ENCODE measurements around the gene DIAPH3.
A peak's percentile ranks its signal among the peaks of the same experiment; 100 is the strongest.

Gene DIAPH3

GRCh38 chr13:60164234-60164889, 634 bp upstream of the DIAPH3 start:
- Histone ChIP-seq H3K9me3 (ENCODE audit: insufficient read depth, low read depth, low read length) (peaks cover 8% of the 10 kb centered on the region; the same call in 1 of the 2 replicates), H2AFZ (ENCODE audit: low read length) (peak overlapping the region; percentile 95), H3K9me2 (replicated peaks; ENCODE audit: low read depth, low read length) (no peaks in the 10 kb centered on the region), H3K79me2 (ENCODE audit: insufficient read depth, low read length) (peaks cover 51% of the 10 kb centered on the region), H3K9ac (ENCODE audit: low read depth, low read length, poor library complexity, severe bottlenecking) (peak overlapping the region; percentile 90), H3K4me3 (ENCODE audit: low read length, poor library complexity, severe bottlenecking) (peak overlapping the region; percentile 82), H3K4me1 (ENCODE audit: insufficient read depth, low read length, poor library complexity, severe bottlenecking) (peaks cover 34% of the 10 kb centered on the region), H4K20me1 (ENCODE audit: insufficient read depth, low read length, poor library complexity, severe bottlenecking) (no peaks in the 10 kb centered on the region), H3F3A (ENCODE audit: low read depth) (no peaks in the 10 kb centered on the region), H3K4me2 (ENCODE audit: low read depth, low read length, poor library complexity, severe bottlenecking) (peak overlapping the region; percentile 87), H3K27me3 (ENCODE audit: insufficient read depth, low read length, poor library complexity, severe bottlenecking) (no peaks in the 10 kb centered on the region), H3K36me3 (ENCODE audit: insufficient read depth, low read length) (no peaks in the 10 kb centered on the region)
- TF ChIP-seq EZH2phosphoT487 (IDR thresholded peaks at IDR 0.05; ENCODE audit: borderline replicate concordance) (no peak), CTCF (conservative IDR thresholded peaks at IDR 0.05; ENCODE audit: low read length) (no peak)

- Histone ChIP-seq H3K9me2 (replicated peaks; ENCODE audit: low read depth, low read length) (no peaks in the 10 kb centered on the region), H3K4me1 (ENCODE audit: insufficient read depth, low read length, poor library complexity, severe bottlenecking) (peaks cover 41% of the 10 kb centered on the region), H3K4me3 (ENCODE audit: low read length, poor library complexity, severe bottlenecking) (peak overlapping the region; percentile 82), H3K27me3 (ENCODE audit: insufficient read depth, low read length, poor library complexity, severe bottlenecking) (no peaks in the 10 kb centered on the region), H3K36me3 (ENCODE audit: insufficient read depth, low read length) (peaks cover 4% of the 10 kb centered on the region; the same call in 1 of the 2 replicates), H3K9ac (ENCODE audit: low read depth, low read length, poor library complexity, severe bottlenecking) (peak overlapping the region; percentile 90), H3K4me2 (ENCODE audit: low read depth, low read length, poor library complexity, severe bottlenecking) (peak overlapping the region; percentile 85), H3F3A (ENCODE audit: low read depth) (no peaks in the 10 kb centered on the region), H3K9me3 (ENCODE audit: insufficient read depth, low read depth, low read length) (peaks cover 8% of the 10 kb centered on the region), H3K79me2 (ENCODE audit: insufficient read depth, low read length) (peaks cover 73% of the 10 kb centered on the region), H4K20me1 (ENCODE audit: insufficient read depth, low read length, poor library complexity, severe bottlenecking) (no peaks in the 10 kb centered on the region), H2AFZ (ENCODE audit: low read length) (no peak overlapping the region)
- no peak for TF ChIP-seq EZH2phosphoT487 (IDR thresholded peaks at IDR 0.05; ENCODE audit: borderline replicate concordance)
- no peak for TF ChIP-seq CTCF (conservative IDR thresholded peaks at IDR 0.05; ENCODE audit: low read length)
These were observed 1.6 kb downstream of the DIAPH3 start for GRCh38 chr13:60162096-60162495.

- no peaks in the 10 kb centered on the region for H4K20me1 ChIP-seq (ENCODE audit: insufficient read depth, low read length, poor library complexity, severe bottlenecking)
- peaks cover 38% of the 10 kb centered on the region for H3K4me1 ChIP-seq (ENCODE audit: insufficient read depth, low read length, poor library complexity, severe bottlenecking)
- no peak overlapping the region for H3K9ac ChIP-seq (ENCODE audit: low read depth, low read length, poor library complexity, severe bottlenecking)
- peaks cover 4% of the 10 kb centered on the region; the same call in 1 of the 2 replicates for H3K36me3 ChIP-seq (ENCODE audit: insufficient read depth, low read length)
- no peak overlapping the region for H2AFZ ChIP-seq (ENCODE audit: low read length)
- no peaks in the 10 kb centered on the region for H3K9me2 ChIP-seq (replicated peaks; ENCODE audit: low read depth, low read length)
- H3K79me2 ChIP-seq (ENCODE audit: insufficient read depth, low read length) = peaks cover 92% of the 10 kb centered on the region
- peaks cover 8% of the 10 kb centered on the region for H3K9me3 ChIP-seq (ENCODE audit: insufficient read depth, low read depth, low read length)
- no peaks in the 10 kb centered on the region for H3K27me3 ChIP-seq (ENCODE audit: insufficient read depth, low read length, poor library complexity, severe bottlenecking)
- H3K4me3 ChIP-seq (ENCODE audit: low read length, poor library complexity, severe bottlenecking) = peak overlapping the region; percentile 14
- H3F3A ChIP-seq (ENCODE audit: low read depth) = no peaks in the 10 kb centered on the region
- peak overlapping the region; percentile 2 for H3K4me2 ChIP-seq (ENCODE audit: low read depth, low read length, poor library complexity, severe bottlenecking)
- TF ChIP-seq EZH2phosphoT487 (IDR thresholded peaks at IDR 0.05; ENCODE audit: borderline replicate concordance) (no peak), CTCF (conservative IDR thresholded peaks at IDR 0.05; ENCODE audit: low read length) (no peak)
These were observed 5.4 kb downstream of the DIAPH3 start for GRCh38 chr13:60158321-60158801.
